ENCODE results near the gene SSNA1. TPM values are rescaled to one million over a fixed set of nuclear protein-coding genes. Genes with fewer than 3 reads are reported as not detected.

SSNA1 gene
- polyA plus RNA-seq, 4 donors, result 68.9 to 146 (median 103) TPM

- H3K27ac ChIP-seq (ENCODE audit: low read depth in 1 of 3, low read length in 2 of 3), result no peak overlapping the region
- H3K4me1 ChIP-seq (ENCODE audit: control insufficient read depth in 3 of 3, insufficient read depth in 2 of 3, low read depth in 1 of 3, low read length in 2 of 3), result peaks cover 0 to 25% (median 0%) of the 10 kb centered on the region in 3 donors
- no peak overlapping the region for H3K4me3 ChIP-seq (ENCODE audit: low read depth in 1 of 3, low read length in 3 of 3)
- H3K9me3 ChIP-seq (ENCODE audit: control insufficient read depth in 2 of 2, insufficient read depth in 1 of 2, low read depth in 1 of 2, low read length in 1 of 2), result no peaks in the 10 kb centered on the region
- H3K27me3 ChIP-seq (ENCODE audit: control insufficient read depth in 3 of 3, insufficient read depth in 3 of 3, low read length in 3 of 3), result no peaks in the 10 kb centered on the region
- DNase-seq (no peak), FAIRE-seq (no peak)
- 91 to 95% (median 93%) methylated on average over 20 to 22 of the region's 22 CpGs for WGBS, 3 donors
- peaks cover 0 to 61% (median 3%) of the 10 kb centered on the region in 3 donors for H3K36me3 ChIP-seq (ENCODE audit: control insufficient read depth in 3 of 3, insufficient read depth in 2 of 3, low read depth in 1 of 3, low read length in 3 of 3)
These were observed 26.9 kb downstream of the SSNA1 start for GRCh38 chr9:137215196-137215986.

DNA sequence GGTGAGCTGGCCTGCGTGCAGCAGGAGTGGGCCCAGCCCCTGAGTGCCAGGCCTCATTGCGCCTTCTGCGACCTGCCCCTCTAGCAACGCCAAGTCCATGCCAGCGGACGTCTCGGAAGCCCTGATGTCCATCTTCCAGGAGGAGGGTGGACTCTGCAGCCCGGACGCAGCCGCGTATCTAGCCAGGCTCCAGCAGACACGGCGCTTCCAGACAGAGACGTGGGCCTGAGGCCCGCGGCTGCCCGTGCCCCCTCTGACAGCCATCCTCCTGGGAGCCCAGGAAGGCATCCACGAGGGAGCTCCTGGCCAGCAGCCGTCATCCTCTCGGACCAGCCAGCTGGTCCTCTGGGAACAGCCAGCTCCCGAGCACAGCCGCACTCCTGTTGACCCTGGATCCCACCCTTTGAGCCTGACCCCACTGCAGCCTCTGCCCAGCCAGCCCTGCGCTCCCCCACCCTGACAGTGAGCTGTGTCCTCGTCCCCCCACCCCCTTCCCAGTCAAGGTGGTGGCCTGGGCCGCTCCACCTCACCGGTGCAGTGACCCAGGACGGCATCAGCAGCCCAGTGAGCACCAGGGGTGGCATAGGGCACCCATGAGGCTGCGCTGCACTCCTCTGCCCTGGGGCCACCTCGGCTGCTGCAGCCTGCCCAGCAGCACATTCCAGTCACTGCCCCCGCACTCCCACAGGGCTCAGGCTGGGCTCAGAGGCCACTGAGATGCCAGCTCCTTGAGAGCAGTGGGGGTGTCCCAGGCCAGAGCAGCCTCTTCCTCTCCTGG is 27.9 kb downstream of the SSNA1 start:
- Histone ChIP-seq H3K27ac (ENCODE audit: low read depth in 1 of 3, low read length in 2 of 3) (peak overlapping the region in 1 of 3 donors; percentile 57), H3K4me3 (ENCODE audit: low read depth in 1 of 3, low read length in 3 of 3) (no peak overlapping the region), H3K36me3 (ENCODE audit: control insufficient read depth in 3 of 3, insufficient read depth in 2 of 3, low read depth in 1 of 3, low read length in 3 of 3) (peaks cover 0 to 61% (median 3%) of the 10 kb centered on the region in 3 donors), H3K9me3 (ENCODE audit: control insufficient read depth in 2 of 2, insufficient read depth in 1 of 2, low read depth in 1 of 2, low read length in 1 of 2) (no peaks in the 10 kb centered on the region), H3K4me1 (ENCODE audit: control insufficient read depth in 3 of 3, insufficient read depth in 2 of 3, low read depth in 1 of 3, low read length in 2 of 3) (peaks cover 0 to 25% (median 0%) of the 10 kb centered on the region in 3 donors), H3K27me3 (ENCODE audit: control insufficient read depth in 3 of 3, insufficient read depth in 3 of 3, low read length in 3 of 3) (no peaks in the 10 kb centered on the region)
- no peak for DNase-seq
- no peak for FAIRE-seq
- 90 to 94% (median 93%) methylated on average over 23 to 30 of the region's 30 CpGs for WGBS, 3 donors

GRCh38 chr9:137217276-137218211 is 29.1 kb downstream of the SSNA1 start:
- DNase-seq (peak; percentile 91 to 92), FAIRE-seq (no peak)
- Histone ChIP-seq H3K4me3 (ENCODE audit: low read depth in 1 of 3, low read length in 3 of 3) (peak overlapping the region; percentile 17 to 65 (median 39)), H3K4me1 (ENCODE audit: control insufficient read depth in 3 of 3, insufficient read depth in 2 of 3, low read depth in 1 of 3, low read length in 2 of 3) (peaks cover 0 to 25% (median 0%) of the 10 kb centered on the region in 3 donors), H3K36me3 (ENCODE audit: control insufficient read depth in 3 of 3, insufficient read depth in 2 of 3, low read depth in 1 of 3, low read length in 3 of 3) (peaks cover 0 to 57% (median 3%) of the 10 kb centered on the region in 3 donors), H3K27ac (ENCODE audit: low read depth in 1 of 3, low read length in 2 of 3) (peak overlapping the region; percentile 57 to 95 (median 86)), H3K9me3 (ENCODE audit: control insufficient read depth in 2 of 2, insufficient read depth in 1 of 2, low read depth in 1 of 2, low read length in 1 of 2) (no peaks in the 10 kb centered on the region), H3K27me3 (ENCODE audit: control insufficient read depth in 3 of 3, insufficient read depth in 3 of 3, low read length in 3 of 3) (no peaks in the 10 kb centered on the region)
- WGBS, 3 donors, result 22 to 53% (median 36%) methylated on average over 33 to 36 of the region's 36 CpGs

DNA sequence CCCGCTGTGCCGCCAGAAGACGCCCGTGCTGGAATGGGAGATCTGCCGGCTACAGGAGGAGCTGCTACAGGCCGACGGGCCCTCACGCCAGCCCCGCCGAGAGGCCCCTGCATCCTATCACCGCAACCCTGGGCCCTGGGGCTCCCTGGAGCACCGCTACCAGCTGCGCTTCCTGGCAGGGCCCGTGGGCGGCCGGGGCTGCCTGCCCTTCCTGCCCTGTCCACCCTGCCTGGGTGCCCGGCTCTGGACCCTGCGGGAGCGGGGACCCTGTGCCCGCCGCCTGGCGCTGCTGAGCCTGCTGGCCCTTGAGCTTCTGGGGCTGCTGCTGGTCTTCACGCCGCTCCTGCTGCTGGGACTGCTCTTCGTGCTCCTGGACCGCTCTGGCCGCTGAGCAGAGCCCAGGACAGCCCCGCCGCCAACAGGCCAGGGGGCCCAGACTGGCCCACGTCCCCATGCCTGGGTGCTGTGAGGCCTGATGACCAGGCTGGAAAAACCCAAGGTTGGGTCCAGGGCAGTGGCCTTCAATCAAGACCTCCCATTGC is 29.8 kb downstream of the SSNA1 start:
- Histone ChIP-seq H3K36me3 (ENCODE audit: control insufficient read depth in 3 of 3, insufficient read depth in 2 of 3, low read depth in 1 of 3, low read length in 3 of 3) (peaks cover 0 to 55% (median 3%) of the 10 kb centered on the region in 3 donors), H3K4me1 (ENCODE audit: control insufficient read depth in 3 of 3, insufficient read depth in 2 of 3, low read depth in 1 of 3, low read length in 2 of 3) (peaks cover 0 to 30% (median 0%) of the 10 kb centered on the region in 3 donors), H3K9me3 (ENCODE audit: control insufficient read depth in 2 of 2, insufficient read depth in 1 of 2, low read depth in 1 of 2, low read length in 1 of 2) (no peaks in the 10 kb centered on the region), H3K27ac (ENCODE audit: low read depth in 1 of 3, low read length in 2 of 3) (peak overlapping the region; percentile 41 to 95 (median 78)), H3K27me3 (ENCODE audit: control insufficient read depth in 3 of 3, insufficient read depth in 3 of 3, low read length in 3 of 3) (no peaks in the 10 kb centered on the region), H3K4me3 (ENCODE audit: low read depth in 1 of 3, low read length in 3 of 3) (peak overlapping the region in 1 of 3 donors; percentile 65)
- FAIRE-seq (no peak), DNase-seq (no peak)
- WGBS, 3 donors, result 55 to 88% (median 65%) methylated on average over 24 to 30 of the region's 30 CpGs

DNA sequence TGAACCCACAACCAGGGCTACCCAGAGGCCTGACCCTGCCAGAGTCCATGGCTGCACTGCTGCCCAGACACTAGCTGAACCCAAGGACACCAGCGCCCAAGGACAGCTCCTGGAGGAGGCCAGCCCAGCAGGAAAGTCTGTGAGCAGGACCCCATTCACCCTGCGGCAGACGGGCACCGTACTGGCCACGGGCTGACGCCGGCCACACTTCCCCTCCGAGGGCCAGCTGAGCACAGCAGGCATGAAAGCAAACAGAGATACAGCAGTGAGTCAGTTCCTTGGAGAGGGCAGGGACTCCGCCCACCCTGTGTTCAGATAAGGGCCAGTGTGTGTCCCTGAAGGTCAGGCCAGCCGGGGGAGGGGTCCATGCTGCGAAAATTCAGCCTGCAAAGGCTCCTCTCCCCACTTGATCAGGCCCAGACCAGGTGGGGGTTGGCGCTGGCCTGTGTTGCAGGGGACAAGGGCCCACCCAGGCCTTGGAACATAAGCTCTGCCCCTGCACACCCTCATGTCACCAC is 30.3 kb downstream of the SSNA1 start:
- FAIRE-seq (no peak), DNase-seq (peak; percentile 78 to 86)
- Histone ChIP-seq H3K4me3 (ENCODE audit: low read depth in 1 of 3, low read length in 3 of 3) (peak overlapping the region in 1 of 3 donors; percentile 65), H3K4me1 (ENCODE audit: control insufficient read depth in 3 of 3, insufficient read depth in 2 of 3, low read depth in 1 of 3, low read length in 2 of 3) (peaks cover 0 to 30% (median 0%) of the 10 kb centered on the region in 3 donors), H3K36me3 (ENCODE audit: control insufficient read depth in 3 of 3, insufficient read depth in 2 of 3, low read depth in 1 of 3, low read length in 3 of 3) (peaks cover 0 to 55% (median 3%) of the 10 kb centered on the region in 3 donors), H3K27me3 (ENCODE audit: control insufficient read depth in 3 of 3, insufficient read depth in 3 of 3, low read length in 3 of 3) (no peaks in the 10 kb centered on the region), H3K27ac (ENCODE audit: low read depth in 1 of 3, low read length in 2 of 3) (peak overlapping the region; percentile 41 to 78 (median 68)), H3K9me3 (ENCODE audit: control insufficient read depth in 2 of 2, insufficient read depth in 1 of 2, low read depth in 1 of 2, low read length in 1 of 2) (no peaks in the 10 kb centered on the region)
- 23 to 57% (median 36%) methylated on average over 12 of the region's 12 CpGs for WGBS, 3 donors

DNA sequence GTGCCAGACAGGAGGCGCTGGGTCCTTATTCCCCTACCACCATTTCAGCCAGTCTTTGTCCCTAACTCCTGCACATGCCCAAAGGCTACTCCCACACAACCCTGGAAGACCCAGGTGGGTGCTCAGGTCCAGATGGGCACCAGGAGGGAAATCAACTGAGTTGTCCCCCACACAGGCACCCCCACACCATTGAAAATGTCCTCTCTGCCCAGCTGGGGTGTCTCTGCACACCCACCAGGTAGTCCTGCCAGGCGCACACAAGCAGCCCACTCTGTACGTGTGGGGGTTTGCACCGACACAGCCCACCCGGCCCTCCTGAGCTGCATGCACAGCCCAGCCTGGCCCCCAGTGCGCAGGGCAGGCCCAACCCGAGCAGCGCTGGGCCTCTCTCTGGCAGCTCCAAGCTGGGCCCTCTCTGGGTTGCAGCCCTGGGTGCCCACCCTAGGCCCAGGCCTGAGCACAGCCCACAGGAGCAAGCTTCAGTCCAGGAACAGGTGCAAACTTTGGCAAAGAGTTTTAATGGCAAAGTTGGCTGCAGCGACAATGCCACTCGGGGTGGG is 31.4 kb downstream of the SSNA1 start:
- Histone ChIP-seq H3K4me3 (ENCODE audit: low read depth in 1 of 3, low read length in 3 of 3) (no peak overlapping the region), H3K27ac (ENCODE audit: low read depth in 1 of 3, low read length in 2 of 3) (no peak overlapping the region), H3K27me3 (ENCODE audit: control insufficient read depth in 3 of 3, insufficient read depth in 3 of 3, low read length in 3 of 3) (no peaks in the 10 kb centered on the region), H3K9me3 (ENCODE audit: control insufficient read depth in 2 of 2, insufficient read depth in 1 of 2, low read depth in 1 of 2, low read length in 1 of 2) (no peaks in the 10 kb centered on the region), H3K36me3 (ENCODE audit: control insufficient read depth in 3 of 3, insufficient read depth in 2 of 3, low read depth in 1 of 3, low read length in 3 of 3) (peaks cover 0 to 46% (median 3%) of the 10 kb centered on the region in 3 donors), H3K4me1 (ENCODE audit: control insufficient read depth in 3 of 3, insufficient read depth in 2 of 3, low read depth in 1 of 3, low read length in 2 of 3) (peaks cover 0 to 38% (median 0%) of the 10 kb centered on the region in 3 donors)
- FAIRE-seq, result no peak
- DNase-seq, result no peak
- WGBS, 3 donors, result 84 to 91% (median 90%) methylated on average over 10 of the region's 10 CpGs

GRCh38 chr9:137220317-137221094 is 32.0 kb downstream of the SSNA1 start:
- DNase-seq (no peak), FAIRE-seq (no peak)
- no peak overlapping the region for H3K4me3 ChIP-seq (ENCODE audit: low read depth in 1 of 3, low read length in 3 of 3)
- no peak overlapping the region for H3K27ac ChIP-seq (ENCODE audit: low read depth in 1 of 3, low read length in 2 of 3)
- peaks cover 0 to 44% (median 0%) of the 10 kb centered on the region in 3 donors for H3K4me1 ChIP-seq (ENCODE audit: control insufficient read depth in 3 of 3, insufficient read depth in 2 of 3, low read depth in 1 of 3, low read length in 2 of 3)
- no peaks in the 10 kb centered on the region for H3K27me3 ChIP-seq (ENCODE audit: control insufficient read depth in 3 of 3, insufficient read depth in 3 of 3, low read length in 3 of 3)
- peaks cover 0 to 39% (median 3%) of the 10 kb centered on the region in 3 donors for H3K36me3 ChIP-seq (ENCODE audit: control insufficient read depth in 3 of 3, insufficient read depth in 2 of 3, low read depth in 1 of 3, low read length in 3 of 3)
- no peaks in the 10 kb centered on the region for H3K9me3 ChIP-seq (ENCODE audit: control insufficient read depth in 2 of 2, insufficient read depth in 1 of 2, low read depth in 1 of 2, low read length in 1 of 2)
- WGBS, 3 donors, result 89 to 93% (median 89%) methylated on average over 45 to 52 of the region's 52 CpGs
